Raji (cell line): Measurements from ENCODE around the gene ATP4B.

Experiments
- POLR2A ChIP-seq: IDR thresholded peaks from 2 replicates; pipeline ENCODE4 v1.6.1; 2011; ENCODE audit warnings: low read depth, low read length, control low read depth; ENCODE audit not compliant: insufficient read depth

Gene ATP4B

GRCh38 chr13:113627136-113627535, 30.9 kb downstream of the ATP4B start:
- no peak for TF ChIP-seq POLR2A

DNA sequence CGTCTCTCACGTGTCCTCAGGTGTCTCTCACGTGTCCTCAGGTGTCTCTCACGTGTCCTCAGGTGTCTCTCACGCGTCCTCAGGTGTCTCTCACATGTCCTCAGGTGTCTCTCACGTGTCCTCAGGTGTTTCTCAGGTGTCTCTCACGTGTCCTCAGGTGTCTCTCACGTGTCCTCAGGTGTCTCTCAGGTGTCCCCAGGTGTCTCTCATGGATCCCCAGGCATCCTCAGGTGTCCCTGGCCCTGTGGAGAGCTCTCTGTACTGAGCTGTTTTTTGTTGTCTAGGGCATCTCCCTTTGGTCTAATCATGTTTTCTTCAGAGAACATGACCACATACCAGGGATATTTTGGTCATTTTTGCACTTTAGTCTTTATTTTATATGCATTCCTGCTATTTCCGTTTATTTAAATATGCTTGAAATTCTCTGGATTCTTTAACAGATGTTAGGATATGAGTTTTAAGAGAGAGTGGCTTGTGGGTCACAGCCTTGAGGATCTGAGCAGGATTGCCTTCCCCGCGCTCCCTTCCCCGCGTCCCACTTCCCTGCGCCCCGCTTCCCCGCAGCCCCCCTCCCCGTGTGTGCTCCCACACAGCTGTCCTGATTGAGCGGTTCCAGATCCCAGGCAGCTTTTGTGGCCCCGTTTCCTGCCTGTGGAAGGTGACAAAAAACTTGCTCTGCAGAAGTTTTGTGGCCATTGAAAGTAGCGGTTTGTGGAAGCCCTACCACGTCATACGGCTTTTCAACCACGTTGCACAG, 31.9 kb downstream of the ATP4B start:
- no peak for TF ChIP-seq POLR2A

DNA sequence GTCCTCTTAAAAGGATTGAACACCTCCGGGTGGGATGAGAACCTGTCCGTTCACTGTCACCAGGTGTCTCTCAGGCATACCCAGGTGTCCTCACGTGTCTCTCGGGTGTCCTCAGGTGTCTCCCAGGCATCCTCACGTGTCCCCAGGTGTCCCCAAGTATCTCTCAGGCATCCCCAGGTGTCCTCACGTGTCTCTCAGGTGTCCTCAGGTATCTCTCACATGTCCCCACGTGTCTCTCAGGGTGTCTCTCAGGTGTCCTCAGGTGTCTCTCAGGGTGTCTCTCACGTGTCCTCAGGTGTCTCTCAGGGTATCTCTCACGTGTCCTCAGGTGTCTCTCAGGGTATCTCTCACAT, 33.8 kb downstream of the ATP4B start:
- TF ChIP-seq POLR2A, result no peak

- TF ChIP-seq POLR2A, result no peak
These were observed 34.3 kb downstream of the ATP4B start for GRCh38 chr13:113623491-113624234.

GRCh38 chr13:113622791-113623490, 35.1 kb downstream of the ATP4B start:
- TF ChIP-seq POLR2A, result no peak

DNA sequence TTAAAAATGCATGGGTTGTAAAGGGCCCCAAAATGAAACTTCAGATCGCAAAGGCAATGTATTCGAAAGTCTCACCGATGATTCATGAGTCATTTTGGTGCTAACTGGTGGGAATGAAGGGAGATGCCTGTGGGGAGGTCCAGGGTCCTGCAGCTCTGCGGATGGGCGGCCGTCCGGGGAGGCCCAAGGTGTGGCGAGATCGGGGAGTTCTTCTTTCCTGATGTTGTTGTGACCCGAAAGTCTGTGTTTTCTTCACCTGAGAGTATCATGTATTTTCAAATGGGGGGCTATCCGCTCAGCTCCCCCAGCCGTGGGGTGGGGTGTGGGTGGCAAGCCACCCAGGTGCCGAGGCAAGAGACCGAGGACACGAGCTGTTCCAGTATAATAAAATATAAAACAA, 37.0 kb downstream of the ATP4B start:
- TF ChIP-seq POLR2A, result no peak

DNA sequence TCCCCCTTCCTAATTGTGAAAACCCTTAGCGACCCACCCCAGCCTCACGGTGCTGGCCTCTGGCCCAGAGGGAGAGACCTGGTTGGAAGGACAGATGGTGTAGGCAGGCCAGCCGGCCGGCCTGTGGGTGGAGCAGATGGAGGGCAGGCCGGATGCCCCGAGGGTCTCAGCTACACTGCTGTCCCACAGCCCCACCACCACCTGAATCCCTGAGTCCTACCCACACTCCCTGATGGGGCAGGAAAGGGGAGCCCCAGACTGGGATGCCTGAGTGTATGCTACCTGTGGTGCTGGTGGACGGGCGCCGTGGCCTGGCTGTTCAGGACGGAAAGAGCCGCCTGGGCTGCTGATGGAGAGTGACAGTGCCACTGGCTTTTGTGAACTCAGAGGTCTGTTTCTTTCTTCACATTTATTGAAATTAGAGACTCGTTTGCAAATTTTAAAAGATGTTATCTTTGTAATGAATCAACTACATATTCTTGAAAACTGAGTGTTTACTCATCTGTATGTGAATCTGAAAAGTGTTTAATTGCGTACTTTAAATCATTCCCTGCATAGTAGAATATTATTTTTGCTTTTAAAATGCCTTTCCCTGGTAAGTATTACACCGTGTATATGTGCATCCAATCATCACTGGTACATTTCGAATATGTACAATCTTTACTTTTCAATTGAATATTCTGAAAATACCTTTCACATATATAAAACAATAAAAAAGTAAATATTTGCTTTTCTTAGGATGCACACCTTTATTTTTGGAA, 37.8 kb downstream of the ATP4B start:
- TF ChIP-seq POLR2A, result no peak

DNA sequence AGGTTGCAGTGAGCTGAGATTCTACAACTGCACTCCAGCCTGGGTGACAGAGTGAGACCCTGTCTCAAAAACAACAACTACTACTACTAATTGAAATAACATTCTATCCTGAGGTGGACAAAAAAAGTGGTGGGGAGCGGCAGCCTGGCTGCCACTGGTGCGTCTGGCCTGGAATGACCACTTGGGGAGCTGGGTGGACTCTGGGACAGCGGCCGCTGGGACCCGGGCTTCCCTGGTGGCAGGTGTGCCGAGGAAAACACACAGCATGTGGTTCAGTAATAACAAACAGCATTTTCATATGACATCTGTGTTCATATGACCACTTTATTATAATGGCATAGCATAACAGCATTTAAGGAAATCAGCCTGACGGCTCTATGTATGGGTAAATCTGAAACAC, 39.5 kb downstream of the ATP4B start:
- no peak for TF ChIP-seq POLR2A

- no peak for TF ChIP-seq POLR2A
These were observed 40.0 kb downstream of the ATP4B start for GRCh38 chr13:113617961-113618360.

DNA sequence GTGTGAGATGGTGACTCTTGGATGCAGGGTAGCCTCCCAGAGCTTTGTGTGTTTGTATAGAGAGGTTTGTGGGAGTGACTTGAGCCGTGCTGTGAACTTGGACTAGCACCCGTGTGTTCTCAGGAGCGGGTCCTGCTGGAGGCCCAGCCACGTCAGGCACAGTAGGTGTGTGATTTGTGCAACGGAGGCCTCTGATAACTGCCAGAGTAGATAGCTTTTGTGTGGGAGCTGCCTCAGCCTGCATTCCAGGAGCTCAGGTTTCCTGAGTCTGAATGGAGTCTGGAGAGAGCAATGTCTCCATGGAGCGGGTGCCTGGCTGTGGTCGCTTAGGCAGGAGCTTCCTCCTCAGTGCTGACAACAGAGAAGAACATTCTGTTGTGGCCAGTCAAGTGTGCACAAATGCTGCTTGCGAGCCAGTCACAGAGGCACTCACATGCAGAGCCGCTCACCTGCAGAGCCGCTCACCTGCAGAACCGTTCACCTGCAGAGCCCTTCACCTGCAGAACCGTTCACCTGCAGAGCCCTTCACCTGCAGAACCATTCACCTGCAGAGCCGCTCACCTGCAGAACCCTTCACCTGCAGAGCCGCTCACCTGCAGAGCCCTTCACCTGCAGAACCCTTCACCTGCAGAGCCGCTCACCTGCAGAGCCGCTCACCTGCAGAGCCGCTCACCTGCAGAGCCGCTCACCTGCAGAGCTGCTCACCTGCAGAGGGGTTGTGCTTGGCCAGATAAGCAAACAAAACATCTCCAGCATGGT, 40.8 kb downstream of the ATP4B start:
- TF ChIP-seq POLR2A, result no peak

DNA sequence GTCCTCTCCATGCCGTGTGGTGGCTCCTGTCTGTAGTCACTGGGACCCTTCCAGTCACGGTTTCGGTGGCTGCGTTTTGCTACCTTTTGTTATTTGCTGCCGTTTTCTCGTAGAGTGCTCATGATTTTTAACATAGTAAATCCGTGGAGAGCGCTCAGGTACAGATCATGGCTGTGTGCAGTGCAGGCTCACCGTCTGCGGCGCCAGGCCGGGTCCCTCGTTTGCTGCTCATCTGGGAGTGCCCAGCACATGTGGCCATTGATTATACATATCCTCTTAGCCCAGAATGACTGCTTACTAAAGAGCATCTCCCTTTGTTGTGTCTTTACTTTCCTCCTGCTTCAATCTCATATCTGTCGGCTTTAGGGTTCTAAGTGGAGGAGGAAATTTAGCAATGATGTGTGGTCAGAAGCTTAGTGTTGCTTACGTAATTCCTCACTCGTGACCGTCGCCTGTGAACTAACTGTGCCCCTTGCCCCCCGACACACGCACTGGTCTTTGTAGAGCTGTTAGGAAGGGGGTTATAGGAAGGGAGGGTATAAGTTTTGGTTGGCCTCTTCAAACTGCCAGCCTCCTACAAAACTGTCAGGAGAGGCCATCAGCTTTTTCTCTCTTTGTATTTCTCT, 41.6 kb downstream of the ATP4B start:
- no peak for TF ChIP-seq POLR2A

- TF ChIP-seq POLR2A, result no peak
These were observed 44.1 kb downstream of the ATP4B start for GRCh38 chr13:113613789-113614379.

DNA sequence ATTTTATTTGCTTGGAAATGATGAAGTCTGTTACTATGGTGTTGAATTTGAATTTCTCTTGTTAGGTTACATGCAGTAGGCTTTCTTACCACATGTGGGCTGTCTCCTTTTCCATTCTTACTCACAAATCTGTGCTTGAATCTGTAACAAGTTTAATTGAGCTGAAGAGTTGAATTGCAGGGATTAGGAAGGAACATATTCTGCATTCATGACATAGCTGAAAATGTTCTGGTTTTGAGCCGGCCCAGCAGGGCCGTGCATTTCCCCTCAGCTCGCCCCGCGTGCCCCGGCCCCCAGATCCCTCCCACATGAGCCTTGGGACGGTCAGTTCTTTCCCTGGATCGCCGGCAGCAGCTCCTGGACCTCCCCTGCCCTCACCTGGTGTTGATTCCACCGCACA, 45.4 kb downstream of the ATP4B start:
- TF ChIP-seq POLR2A, result no peak

- no peak for TF ChIP-seq POLR2A
These were observed 46.0 kb downstream of the ATP4B start for GRCh38 chr13:113611996-113612395.
